ENCODE data around the gene SPRED1.

Gene SPRED1

DNA sequence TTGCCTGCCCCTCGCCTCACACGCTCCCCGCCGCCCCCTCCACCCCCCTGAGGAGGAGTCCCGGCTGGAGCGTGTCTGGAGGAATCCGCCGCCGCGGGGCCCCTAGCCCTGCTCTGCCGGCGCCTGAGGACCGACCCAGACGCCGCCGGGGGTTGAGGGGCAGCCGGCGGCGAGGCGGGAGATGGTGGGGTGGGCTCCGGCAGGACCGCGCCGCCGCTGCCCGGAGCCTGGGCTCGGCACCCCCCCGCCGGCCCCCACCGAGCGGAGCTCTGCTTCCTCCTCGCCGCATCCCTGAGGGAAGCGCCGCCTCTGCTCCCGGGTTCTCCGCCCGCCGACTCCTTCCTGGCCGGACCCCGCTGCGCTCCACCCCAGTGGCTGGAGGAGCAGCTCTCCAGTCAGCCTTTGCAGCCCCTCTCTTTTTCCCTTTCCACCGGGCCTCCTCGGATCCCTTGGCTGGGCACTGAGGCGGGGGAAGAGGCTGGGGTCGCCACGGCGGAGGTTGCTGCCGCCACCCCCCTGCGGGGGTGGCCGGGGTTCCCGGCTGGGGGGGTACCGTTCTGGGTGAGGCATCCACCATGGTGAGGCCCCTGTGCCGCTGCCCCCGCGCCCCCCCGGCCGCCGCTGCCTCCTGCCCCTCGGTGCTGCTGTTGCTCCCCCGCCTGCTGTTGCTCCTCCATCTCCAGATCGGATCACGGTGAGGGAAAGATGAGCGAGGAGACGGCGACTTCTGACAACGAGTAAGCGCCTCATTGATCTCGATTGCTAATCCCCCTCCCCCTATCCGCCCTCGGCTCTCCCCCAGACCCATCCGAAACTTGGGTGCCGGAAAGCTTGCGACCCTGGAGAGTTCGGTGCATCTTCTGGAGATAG, at the start of gene SPRED1:
SPRED1 (plus strand) TSS at position 356 of the 870 bp plus-strand sequence; CDS start at position 706, 350 bp downstream.
- DNase-seq (ENCODE audit: low spot score): no peak

DNA sequence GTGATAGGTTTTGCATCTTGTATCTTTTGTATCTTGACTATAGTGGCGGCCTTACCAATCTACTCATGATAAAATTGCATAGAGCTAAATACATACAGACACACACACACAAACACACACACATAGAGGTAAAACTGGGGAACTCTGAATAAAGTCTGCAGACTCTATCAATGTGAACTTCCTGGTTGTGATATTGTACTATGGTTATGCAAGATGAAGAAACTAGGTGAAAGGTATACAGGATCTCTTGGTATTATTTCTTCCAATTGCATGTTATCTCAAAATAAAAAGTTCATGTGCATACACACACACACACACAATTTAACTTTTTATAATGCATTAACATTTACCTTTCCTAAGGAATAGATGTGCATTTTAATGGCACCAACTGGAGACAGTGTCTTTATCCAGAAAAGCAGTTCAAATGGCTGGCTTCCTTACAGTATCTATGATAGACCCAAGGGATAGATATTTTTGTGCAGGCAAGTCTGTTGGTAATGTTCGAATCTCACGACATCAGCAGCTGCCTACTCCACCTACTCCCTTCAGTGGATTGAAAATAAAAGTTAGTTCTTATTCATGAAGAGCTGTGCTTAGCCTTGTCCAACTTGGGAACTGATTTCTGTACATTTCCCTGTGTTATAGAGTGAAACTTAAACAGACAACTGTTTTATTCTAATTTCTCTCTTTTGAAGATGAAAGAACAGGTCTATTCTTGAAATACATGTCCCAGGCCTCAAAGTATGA, 46.9 kb upstream of the SPRED1 start:
- no peak for DNase-seq (ENCODE audit: low spot score)

DNA sequence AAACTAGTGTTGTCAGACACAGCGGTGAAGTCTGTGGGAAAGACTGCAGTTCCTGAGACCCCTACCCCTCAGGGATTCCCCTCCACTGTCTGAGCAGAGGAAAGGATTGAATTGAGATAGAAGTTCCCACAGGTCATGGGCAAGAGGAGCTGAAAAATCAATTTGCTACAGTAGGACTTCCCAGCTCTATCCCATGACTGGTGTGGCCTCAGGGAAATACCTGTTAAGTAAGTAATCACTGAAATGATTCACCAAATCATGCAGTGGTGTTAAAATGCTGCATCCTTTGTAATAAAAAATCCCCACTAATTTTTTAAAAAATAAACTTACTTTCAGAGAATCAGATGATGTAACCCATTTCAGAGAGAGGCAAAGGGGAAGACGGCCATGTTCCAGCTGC, 45.0 kb upstream of the SPRED1 start:
- no peak for DNase-seq (ENCODE audit: low spot score)

DNA sequence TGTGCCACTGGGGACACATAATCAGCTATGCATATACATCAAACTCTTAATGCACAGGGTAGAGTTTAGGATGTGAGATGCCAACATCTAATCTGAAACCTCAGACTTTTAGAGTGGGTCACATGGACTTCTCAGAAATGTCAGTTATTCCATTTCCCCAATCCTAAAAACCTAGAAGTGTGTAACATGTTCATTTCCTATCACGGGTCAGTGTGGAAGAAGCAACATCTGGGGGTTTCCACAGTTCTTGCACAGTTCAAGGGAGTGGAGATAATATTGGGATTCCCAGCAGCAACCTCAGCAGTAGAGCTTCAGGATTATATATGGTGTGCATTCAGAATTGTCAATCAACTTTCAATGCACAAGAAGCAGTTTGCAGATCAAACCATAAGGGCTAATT, 44.4 kb upstream of the SPRED1 start:
- DNase-seq (ENCODE audit: low spot score): no peak

DNA sequence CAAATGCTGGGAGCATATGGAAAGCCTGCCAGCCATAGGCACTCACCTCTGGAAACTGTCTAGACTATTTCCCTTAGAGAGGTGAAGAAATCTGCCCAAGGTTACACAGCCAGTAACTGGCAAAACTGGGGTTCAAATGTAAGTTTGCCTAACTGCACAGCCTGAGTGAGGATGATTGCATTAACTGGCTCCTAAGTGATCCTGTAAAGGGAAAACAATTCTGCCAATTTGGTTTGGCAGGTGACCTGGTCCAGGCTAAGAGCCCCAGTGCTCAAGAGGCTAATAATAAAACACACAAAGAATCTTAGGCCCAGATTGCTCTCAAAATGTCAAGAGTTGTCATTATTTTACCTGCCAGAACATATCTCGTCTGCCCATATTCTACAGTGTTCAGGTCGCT, 43.9 kb upstream of the SPRED1 start:
- no peak for DNase-seq (ENCODE audit: low spot score)

DNA sequence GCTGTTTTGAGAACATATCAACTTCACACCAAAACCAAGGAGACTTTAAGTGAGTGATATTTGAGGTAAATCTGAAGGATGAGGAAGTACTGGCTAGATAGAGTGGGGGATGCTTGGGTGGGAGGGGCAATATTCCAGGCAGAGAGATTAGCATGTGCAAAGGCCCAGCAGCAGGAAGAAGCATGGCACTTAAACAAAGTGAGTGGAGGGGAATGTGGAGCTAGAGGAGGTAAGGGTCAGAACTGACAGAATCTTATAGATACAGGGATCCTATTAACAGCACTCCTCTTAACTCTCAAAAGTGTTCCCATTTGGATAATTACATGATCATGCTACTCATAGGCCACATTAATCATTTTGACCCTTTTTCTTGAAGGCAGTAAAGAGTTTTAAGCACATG, 41.4 kb upstream of the SPRED1 start:
- no peak for DNase-seq (ENCODE audit: low spot score)

DNA sequence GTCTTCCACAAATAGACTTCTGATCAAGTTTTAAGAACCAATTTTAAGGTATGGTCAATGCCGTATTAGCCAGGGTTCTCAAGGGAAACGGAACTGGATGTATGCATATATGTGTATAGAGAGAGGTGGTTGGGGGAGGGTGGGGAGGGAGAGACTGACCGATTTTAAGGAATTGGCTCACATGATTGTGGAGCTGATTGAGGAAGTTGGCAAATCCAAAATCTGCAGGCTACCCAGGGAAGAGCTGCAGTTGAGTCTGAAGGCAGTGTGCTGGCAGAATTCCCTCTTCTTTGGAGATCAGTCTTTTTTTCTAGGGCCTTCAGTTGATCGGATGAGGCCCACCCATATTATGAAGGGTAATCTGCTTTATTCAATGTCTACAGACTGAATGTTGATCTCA, 40.8 kb upstream of the SPRED1 start:
- DNase-seq (ENCODE audit: low spot score): no peak

DNA sequence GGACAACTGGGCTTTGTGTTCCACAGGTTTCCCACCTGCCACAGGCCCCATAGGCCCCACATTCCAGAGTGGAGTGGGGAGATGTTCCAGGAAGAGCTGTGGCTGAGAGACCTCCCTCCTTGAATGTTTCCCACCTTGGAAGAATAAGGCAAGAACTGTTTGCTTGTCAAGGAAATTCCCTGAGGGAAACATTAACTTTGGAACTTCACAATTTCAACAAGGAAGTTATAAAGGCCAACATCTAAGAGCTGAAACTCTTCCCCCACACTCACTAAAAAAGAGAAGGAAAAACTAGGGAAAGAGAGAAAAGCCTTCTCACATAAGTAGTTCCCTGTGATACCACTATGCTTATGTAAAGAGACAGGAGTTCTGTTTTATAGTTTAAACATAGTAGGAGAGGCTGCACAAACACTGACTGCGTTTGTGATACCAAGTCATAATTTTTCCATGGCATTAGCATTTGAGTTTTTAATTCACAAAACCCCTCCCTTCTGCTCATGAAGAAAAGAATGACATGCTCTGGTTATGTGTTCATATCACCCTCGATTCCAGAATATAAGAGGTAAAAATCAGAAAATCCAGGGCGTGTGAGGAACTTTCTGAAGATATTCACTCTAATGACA, 39.8 kb upstream of the SPRED1 start:
- DNase-seq (ENCODE audit: low spot score): no peak

DNA sequence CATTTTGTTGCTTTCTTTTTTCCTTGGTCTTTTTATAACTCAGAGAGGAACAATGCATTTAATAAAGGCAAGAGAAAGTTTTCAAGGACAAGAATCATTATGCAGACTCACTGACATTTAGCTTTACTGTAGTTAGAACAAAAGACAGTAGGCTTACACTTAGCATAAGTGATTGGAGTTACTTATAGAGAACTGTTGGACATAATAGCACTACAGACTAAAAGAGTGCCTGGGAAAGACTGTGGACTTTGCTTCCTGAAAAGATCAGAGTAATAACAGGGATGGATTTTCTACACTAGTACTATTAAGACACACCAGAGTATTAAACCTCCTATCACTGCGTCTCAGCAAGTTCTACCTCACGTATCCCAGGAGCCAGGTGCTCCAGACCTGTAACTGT, 39.3 kb upstream of the SPRED1 start:
- no peak for DNase-seq (ENCODE audit: low spot score)

DNA sequence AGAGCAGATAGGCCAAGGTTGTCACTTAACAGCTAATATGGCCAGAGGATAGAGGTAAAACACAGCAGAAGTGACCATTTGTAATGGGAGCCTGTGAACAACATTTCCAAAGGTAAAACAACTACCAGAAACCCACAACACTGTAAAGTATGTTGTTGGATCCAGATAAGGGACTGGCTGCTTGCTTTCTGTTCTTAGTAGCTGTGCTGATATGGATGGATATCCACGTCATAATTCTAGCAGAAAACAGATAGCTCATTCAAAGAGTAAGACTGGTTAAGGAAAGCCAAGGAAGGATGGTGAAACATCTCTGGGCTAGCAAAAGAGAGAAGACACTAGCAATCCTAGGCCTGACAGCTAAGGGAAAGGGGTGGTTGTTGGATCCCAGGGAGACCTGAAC, 36.9 kb upstream of the SPRED1 start:
- no peak for DNase-seq (ENCODE audit: low spot score)

DNA sequence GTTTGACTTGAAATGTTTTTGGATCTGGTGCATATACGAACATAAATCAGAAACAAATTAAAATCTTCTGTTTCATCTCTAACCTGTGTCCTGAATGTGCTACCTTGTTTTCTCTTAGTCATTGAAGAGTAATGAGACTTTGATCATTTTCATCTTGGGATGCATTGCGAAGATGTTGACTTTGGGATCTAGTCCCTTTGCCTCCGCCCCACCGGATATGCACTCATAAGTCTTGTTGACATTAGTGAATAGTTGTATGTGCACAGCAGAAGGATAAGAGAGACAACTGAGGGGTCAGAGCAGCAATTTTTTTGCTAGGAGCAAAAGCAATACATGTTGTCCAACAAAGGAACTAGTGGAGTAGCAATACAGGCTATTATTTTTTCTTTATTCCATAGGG, 35.9 kb upstream of the SPRED1 start:
- no peak for DNase-seq (ENCODE audit: low spot score)

DNA sequence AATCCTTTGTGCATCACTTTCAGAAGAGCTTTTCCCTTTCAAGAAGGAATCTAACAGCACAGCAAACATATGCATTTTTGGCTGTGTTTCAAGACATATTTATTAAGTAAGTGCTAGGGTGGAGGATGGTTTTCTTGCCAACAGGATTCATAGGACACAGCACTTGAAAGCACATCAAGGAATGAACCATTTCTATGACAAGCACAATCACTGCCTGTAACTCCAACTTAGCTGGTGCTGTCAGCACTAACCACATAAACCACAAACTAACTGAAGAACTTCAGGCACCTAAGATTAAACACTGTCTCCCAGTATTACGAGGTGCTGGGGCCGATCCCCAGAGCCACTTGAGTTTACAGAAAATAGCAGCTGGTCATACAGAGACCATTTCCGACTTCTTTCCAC, 35.4 kb upstream of the SPRED1 start:
- no peak for DNase-seq (ENCODE audit: low spot score)

DNA sequence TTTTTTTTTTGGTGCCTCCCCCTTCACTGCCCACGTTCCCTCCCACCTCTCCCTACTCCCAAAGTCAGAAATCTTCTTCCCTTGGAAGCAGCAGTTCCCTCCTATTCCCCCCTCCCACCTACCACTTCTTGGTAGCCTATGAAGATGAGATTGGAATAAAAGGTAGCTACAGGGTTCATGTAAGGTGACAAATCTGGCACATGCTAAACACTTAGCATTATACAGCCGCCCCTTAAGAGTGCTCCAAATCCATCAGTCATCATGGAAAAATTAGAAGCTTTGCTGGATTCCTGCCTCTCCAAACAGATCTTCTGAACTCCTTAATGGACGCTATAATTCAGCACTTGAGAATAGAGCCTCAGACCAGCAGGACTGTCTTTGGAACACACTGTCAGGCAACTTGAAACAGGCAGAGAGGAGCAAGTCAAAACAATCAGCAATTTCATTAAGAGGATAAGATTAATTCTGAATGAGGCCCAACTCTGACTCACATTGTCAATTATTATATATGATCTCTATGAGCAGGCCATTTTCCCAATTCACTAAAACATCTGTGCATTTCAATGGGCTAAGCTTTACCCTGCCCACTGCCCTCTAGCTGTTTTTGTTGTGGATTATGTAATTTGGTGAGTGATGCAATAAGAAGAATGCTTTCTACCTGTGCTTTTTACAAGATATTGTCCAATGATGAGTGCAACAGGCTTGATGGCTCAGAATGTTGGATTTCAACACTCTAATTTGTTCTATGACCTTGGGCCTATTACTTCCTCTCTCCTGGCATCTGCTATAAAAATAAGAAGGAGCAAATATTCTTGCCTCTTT, 34.6 kb upstream of the SPRED1 start:
- DNase-seq (ENCODE audit: low spot score): no peak

DNA sequence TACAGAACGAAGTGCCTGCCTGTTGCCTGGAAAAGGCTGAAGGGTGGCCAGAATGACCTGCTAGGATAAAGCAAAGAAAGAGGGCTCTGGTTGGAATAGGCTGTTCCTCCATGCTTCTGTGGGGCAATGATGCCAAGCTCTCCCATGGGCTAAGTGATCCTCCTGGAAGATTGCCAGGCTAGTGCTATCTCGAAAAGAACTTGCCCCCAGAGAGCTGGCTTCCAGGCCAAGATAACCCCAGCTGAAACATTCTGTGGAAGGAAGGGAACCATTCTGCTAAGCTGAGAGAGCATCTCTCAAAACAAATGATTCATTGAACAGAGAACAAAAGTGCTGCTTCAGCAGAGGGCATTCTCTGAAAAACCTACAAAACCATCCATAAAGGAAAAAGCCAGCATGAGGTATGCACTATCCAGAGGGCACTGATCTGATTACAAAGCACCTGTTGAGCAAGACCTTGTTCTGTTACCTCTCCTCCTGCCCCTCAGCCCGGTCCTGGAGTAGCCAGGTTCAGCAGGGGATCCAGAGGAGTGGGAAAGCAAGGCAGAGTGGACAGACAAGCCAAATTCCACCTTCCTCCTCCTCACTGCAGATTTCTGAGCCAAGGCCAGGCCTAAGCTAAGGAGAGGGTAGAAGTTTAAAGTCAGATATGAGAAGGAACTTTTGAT, 31.9 kb upstream of the SPRED1 start:
- DNase-seq (ENCODE audit: low spot score): peak; percentile 8

DNA sequence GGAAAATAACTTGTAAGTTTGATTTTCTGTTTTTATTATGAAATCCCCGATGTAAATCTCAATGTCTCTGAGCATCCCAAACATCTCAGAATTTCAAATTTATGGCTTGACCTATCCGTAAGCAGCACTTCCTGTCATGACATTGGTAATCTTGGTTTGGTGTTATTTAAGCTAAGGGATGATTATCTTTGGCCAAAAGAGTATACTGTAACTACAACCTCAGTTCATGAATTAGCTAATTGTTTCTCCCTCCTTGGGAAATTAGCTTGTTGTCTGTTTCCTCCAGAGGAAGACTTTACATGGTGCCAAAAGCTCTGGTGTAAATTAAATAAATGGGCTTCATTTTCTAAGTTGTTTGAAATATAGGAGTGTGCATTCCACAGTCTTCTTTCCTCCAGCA, 28.1 kb upstream of the SPRED1 start:
- DNase-seq (ENCODE audit: low spot score): no peak

DNA sequence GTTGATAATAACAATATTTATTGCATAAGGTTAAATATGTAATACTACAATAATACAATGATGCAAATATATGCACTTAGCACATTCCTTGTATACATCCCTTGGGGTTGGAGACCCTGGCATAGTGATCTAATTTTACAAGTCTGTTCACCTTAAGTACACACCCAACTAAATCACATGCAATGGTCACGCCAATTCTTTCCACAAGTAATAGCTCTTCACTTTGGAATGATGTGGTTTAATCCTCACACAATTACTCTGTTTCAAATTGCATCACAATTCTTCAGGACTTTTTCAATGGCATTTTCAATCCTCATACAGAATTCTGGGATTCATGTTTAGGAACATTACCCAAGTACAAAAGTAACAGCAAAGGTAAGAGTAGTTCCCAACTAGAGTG, 27.3 kb upstream of the SPRED1 start:
- no peak for DNase-seq (ENCODE audit: low spot score)

DNA sequence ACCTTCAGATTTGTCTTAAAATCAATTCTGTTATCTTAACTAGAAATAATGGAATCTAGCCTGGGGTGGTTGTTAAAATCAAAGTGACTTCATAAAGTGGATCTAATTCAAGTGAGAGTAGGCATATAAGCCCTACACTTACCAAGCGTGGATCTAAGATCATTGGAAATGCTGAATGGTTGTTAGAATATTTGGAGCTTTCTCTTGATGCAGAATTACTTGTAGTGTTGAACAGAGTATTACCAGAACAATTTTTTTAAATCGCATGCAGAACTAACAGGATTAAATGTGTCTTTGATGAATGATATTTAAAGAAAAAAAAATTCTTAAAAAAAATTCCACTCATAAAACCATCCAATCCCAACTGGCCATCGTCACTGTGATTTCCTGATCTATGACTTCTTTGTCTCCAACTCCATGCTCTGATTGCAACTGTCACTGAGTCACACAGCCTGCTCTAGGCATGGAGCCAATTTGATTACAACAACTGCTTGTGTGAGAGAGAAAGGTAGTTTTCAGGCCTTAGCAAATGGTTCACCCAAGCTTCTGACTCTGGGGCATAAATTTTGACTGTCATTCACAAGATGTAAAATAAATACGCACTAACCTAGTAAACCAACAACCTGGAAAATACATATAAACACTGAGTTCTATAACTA, 25.9 kb upstream of the SPRED1 start:
- no peak for DNase-seq (ENCODE audit: low spot score)

DNA sequence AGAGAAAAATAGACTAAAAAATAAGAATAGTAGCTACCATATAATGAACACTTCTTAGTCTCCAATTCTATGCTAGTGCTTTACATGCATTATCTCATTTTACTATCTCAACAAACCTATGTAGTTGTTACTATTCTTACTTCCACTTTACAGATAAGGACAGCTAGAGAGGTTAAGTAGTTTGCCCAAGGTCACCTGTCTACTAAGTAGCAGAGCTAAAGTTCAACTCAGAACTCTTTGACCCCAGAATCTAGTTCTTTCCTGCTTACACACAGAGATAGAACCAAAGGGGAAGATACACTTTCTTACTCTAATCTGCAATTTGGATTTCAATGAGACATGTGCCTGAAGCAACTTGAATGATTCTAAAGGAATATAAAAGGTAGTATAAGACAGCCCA, 24.7 kb upstream of the SPRED1 start:
- no peak for DNase-seq (ENCODE audit: low spot score)

DNA sequence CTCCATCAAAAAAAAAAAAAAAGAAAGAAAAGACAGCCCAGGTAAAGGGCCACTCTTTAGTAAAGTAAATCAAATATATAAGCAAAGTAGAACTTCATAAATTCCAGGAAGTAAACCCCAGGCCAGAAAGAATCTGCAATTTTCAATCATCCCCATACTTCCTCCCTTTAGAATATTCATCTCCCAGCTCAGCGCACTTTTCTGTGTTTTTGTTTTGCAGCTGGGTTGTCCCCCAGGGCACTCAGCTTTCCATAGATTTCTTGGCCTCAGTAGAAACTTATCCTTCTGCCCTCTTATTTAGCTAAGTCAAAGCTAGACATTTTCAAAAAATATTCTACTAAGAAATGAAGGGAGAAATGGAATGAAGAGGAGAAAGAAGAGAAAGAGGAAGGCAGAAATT, 24.0 kb upstream of the SPRED1 start:
- no peak for DNase-seq (ENCODE audit: low spot score)

DNA sequence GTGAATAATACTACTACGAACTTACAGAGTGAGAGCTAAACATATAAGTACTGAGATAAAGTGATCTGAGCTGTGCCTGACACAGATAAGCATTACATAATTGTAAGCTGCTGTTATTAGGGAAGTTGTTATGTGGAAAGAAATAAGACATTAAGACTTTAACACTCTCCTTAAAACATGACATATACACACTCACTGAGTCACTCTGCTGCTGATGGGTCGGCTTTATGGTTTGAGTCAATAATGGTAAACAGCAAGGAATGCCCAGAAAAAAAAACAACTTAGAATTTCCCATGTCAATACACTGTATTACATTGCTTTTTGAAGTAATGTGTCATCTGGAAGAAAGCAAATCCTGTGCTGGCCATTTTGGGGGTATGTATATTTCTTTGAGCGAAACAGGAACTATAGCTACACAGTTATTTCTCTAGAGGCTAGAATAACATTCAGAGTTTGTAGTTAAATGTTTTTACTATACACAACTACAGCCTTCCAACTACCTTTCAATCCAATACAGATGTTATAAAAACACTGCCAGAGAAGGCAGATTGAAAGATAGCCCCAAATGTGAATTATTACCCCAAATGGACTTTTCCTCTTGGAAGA, 22.8 kb upstream of the SPRED1 start:
- DNase-seq (ENCODE audit: low spot score): no peak

DNA sequence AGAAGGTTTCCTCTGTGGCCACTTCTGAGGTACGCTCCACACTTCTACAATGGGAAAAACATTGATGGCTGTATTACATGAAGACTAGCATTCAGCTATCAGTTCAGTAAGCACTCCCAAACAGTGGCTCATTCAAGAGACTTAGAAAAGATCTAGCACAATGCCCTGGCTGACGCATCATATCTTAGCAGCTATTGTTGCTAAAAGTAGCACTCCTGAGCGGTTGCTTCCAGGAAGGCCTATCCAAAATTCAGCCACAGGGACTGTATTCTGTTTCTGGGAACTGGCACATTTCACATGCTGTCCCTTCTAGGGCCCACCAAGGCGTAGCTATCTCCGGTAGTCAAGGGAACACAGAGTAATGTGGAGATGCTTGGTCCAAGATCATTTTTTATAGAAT, 21.2 kb upstream of the SPRED1 start:
- no peak for DNase-seq (ENCODE audit: low spot score)

Measured in hematopoietic multipotent progenitor cell treated with erythropoietin and hydrocortisone succinate and interleukin-3 and kit ligand, for 15 days (in vitro differentiated cells).